Neural progenitor cell (in vitro differentiated cells): ENCODE results near the gene PARVG. TPM values are rescaled to one million over a fixed set of nuclear protein-coding genes. Genes with fewer than 3 reads are reported as not detected.

Source experiments
- DNase-seq: peaks from one replicate; pipeline ENCODE4 v3.0.0-alpha.2; 2016; ENCODE audit warnings: low spot score
- H2AFZ ChIP-seq: fragments of 200-600 bp; sonication (generic); replicated peaks from 2 replicates; pipeline ENCODE4 v1.6.1; 2016; ENCODE audit warnings: antibody characterized with exemption
- H3F3A ChIP-seq: fragments of 200-600 bp; sonication (generic); 2 replicates; pipeline ENCODE4 v1.6.1; 2016; ENCODE audit warnings: antibody characterized with exemption, low read depth
- H3K27ac ChIP-seq: fragments of 200-600 bp; sonication (generic); 2 replicates; pipeline ENCODE4 v1.5.1; 2016; ENCODE audit warnings: mild to moderate bottlenecking
- H3K27me3 ChIP-seq: fragments of 200-600 bp; sonication (generic); 2 replicates; pipeline ENCODE4 v1.6.1; 2016; ENCODE audit warnings: mild to moderate bottlenecking, moderate library complexity
- H3K36me3 ChIP-seq: fragments of 200-600 bp; sonication (generic); 2 replicates; pipeline ENCODE4 v1.5.1; 2016
- H3K4me1 ChIP-seq: fragments of 200-600 bp; sonication (generic); 2 replicates; pipeline ENCODE4 v1.6.1; 2016; ENCODE audit warnings: mixed run types
- H3K4me2 ChIP-seq: fragments of 200-600 bp; sonication (generic); 2 replicates; pipeline ENCODE4 v1.6.1; 2016
- H3K4me3 ChIP-seq: fragments of 200-600 bp; sonication (generic); 2 replicates; pipeline ENCODE4 v1.5.1; 2016
- H3K79me2 ChIP-seq: fragments of 200-600 bp; sonication (generic); 2 replicates; pipeline ENCODE4 v1.6.1; 2016; ENCODE audit warnings: low read depth
- H3K9ac ChIP-seq: fragments of 200-600 bp; sonication (generic); 2 replicates; pipeline ENCODE4 v1.6.1; 2016
- H3K9me3 ChIP-seq: fragments of 200-600 bp; sonication (generic); 2 replicates; pipeline ENCODE4 v1.5.1; 2016; ENCODE audit warnings: low read depth
- H4K20me1 ChIP-seq: fragments of 200-600 bp; sonication (generic); 2 replicates; pipeline ENCODE4 v1.6.1; 2016; ENCODE audit warnings: low read depth
- H3K27ac Mint-ChIP-seq: 3 replicates; pipeline ENCODE4 v1.8.0; 2021; ENCODE audit warnings: mixed read lengths
- H3K27me3 Mint-ChIP-seq: 2 replicates; pipeline ENCODE4 v1.8.0; 2022; ENCODE audit warnings: low read depth, mild to moderate bottlenecking, inconsistent platforms, moderate library complexity, mixed read lengths; ENCODE audit not compliant: insufficient read depth
- H3K36me3 Mint-ChIP-seq: 3 replicates; pipeline ENCODE4 v1.8.0; 2021; ENCODE audit warnings: mixed read lengths
- H3K4me1 Mint-ChIP-seq: 3 replicates; pipeline ENCODE4 v1.8.0; 2021; ENCODE audit warnings: mixed read lengths
- H3K4me3 Mint-ChIP-seq: 3 replicates; pipeline ENCODE4 v1.8.0; 2021; ENCODE audit warnings: mild to moderate bottlenecking, moderate library complexity, mixed read lengths
- H3K9me3 Mint-ChIP-seq: 3 replicates; pipeline ENCODE4 v1.8.0; 2020; ENCODE audit warnings: mixed read lengths
- CTCF ChIP-seq: fragments of 200-600 bp; sonication (generic); IDR thresholded peaks from 2 replicates; pipeline ENCODE4 v1.5.1; 2017; ENCODE audit warnings: antibody characterized with exemption, mild to moderate bottlenecking
- EZH2 ChIP-seq: fragments of 200-600 bp; sonication (generic); IDR thresholded peaks from 2 replicates; pipeline ENCODE4 v1.6.1; 2017; ENCODE audit warnings: antibody characterized with exemption, mild to moderate bottlenecking, moderate library complexity
- EZH2phosphoT487 ChIP-seq: fragments of 200-600 bp; sonication (generic); IDR thresholded peaks from 2 replicates; pipeline ENCODE4 v1.6.1; 2017; ENCODE audit warnings: antibody characterized with exemption
- total RNA-seq: library from RNA; depleted of rRNA; stranded (reverse); fragments of >200 nt; gene quantifications from 2 replicates; pipeline ENCODE4 v1.2.3, GENCODE V29; 2015; ENCODE audit warnings: low replicate concordance

Gene PARVG
- total RNA-seq, 1 donor from 2014 or later = not detected

GRCh38 chr22:44205516-44206329 is 25.0 kb downstream of the PARVG start:
- H3K4me1 Mint-ChIP-seq = no peaks in the 10 kb centered on the region

GRCh38 chr22:44206330-44206645 is 25.6 kb downstream of the PARVG start:
- H3F3A ChIP-seq = no peaks in the 10 kb centered on the region
- no peak overlapping the region for H3K4me2 ChIP-seq
- H3K27ac Mint-ChIP-seq = no peak overlapping the region
- H3K4me3 ChIP-seq = no peak overlapping the region
- H3K4me3 Mint-ChIP-seq = no peak overlapping the region
- no peaks in the 10 kb centered on the region for H3K4me1 ChIP-seq
- H3K9ac ChIP-seq = no peak overlapping the region
- no peaks in the 10 kb centered on the region for H3K36me3 Mint-ChIP-seq
- H3K9me3 Mint-ChIP-seq = peaks cover 8% of the 10 kb centered on the region
- H3K4me1 Mint-ChIP-seq = no peaks in the 10 kb centered on the region
- DNase-seq = no peak
- TF ChIP-seq EZH2 = no peak
- TF ChIP-seq CTCF = no peak
- no peak for TF ChIP-seq EZH2phosphoT487
- H3K27me3 Mint-ChIP-seq = peaks cover 4% of the 10 kb centered on the region
- no peaks in the 10 kb centered on the region for H3K79me2 ChIP-seq
- no peaks in the 10 kb centered on the region for H3K36me3 ChIP-seq
- no peak overlapping the region for H2AFZ ChIP-seq
- no peaks in the 10 kb centered on the region for H3K27me3 ChIP-seq
- H3K27ac ChIP-seq = no peak overlapping the region
- no peaks in the 10 kb centered on the region for H4K20me1 ChIP-seq
- H3K9me3 ChIP-seq = no peaks in the 10 kb centered on the region

More at GRCh38 chr22:44205516-44206329, 25.0 kb downstream of the PARVG start:
- H3K9me3 Mint-ChIP-seq = peaks cover 8% of the 10 kb centered on the region
- no peak overlapping the region for H3K4me2 ChIP-seq
- TF ChIP-seq EZH2phosphoT487 = no peak
- no peak for TF ChIP-seq EZH2
- no peak overlapping the region for H2AFZ ChIP-seq
- H3K4me3 ChIP-seq = no peak overlapping the region
- no peaks in the 10 kb centered on the region for H4K20me1 ChIP-seq
- H3K9ac ChIP-seq = no peak overlapping the region
- H3K4me1 ChIP-seq = no peaks in the 10 kb centered on the region
- no peak overlapping the region for H3K27ac ChIP-seq
- no peaks in the 10 kb centered on the region for H3K36me3 ChIP-seq
- no peaks in the 10 kb centered on the region for H3F3A ChIP-seq
- no peak overlapping the region for H3K4me3 Mint-ChIP-seq
- no peaks in the 10 kb centered on the region for H3K79me2 ChIP-seq
- H3K27me3 ChIP-seq = no peaks in the 10 kb centered on the region
- peaks cover 4% of the 10 kb centered on the region for H3K27me3 Mint-ChIP-seq
- no peak overlapping the region for H3K27ac Mint-ChIP-seq
- no peaks in the 10 kb centered on the region for H3K36me3 Mint-ChIP-seq
- DNase-seq = no peak
- H3K9me3 ChIP-seq = no peaks in the 10 kb centered on the region

- Histone ChIP-seq H3K27ac (no peak overlapping the region), H3K4me3 (no peak overlapping the region), H4K20me1 (no peaks in the 10 kb centered on the region), H3K9me3 (no peaks in the 10 kb centered on the region), H3F3A (no peaks in the 10 kb centered on the region), H3K27me3 (no peaks in the 10 kb centered on the region), H3K9ac (no peak overlapping the region), H3K36me3 (no peaks in the 10 kb centered on the region), H3K79me2 (no peaks in the 10 kb centered on the region), H3K4me2 (no peak overlapping the region), H2AFZ (no peak overlapping the region), H3K4me1 (no peaks in the 10 kb centered on the region)
- Mint-ChIP-seq H3K27me3 (peaks cover 8% of the 10 kb centered on the region), H3K4me1 (no peaks in the 10 kb centered on the region), H3K27ac (peak overlapping the region; percentile 64), H3K4me3 (no peak overlapping the region), H3K9me3 (peaks cover 8% of the 10 kb centered on the region), H3K36me3 (no peaks in the 10 kb centered on the region)
- no peak for DNase-seq
- TF ChIP-seq EZH2 (no peak), CTCF (no peak), EZH2phosphoT487 (no peak)
These were observed 26.0 kb downstream of the PARVG start for GRCh38 chr22:44206696-44207095.
